GM23248 (cell line): ENCODE measurements around the gene AAK1. TPM values are rescaled to one million over a fixed set of nuclear protein-coding genes. Genes with fewer than 3 reads are reported as not detected.

Experiments
- DNase-seq: peaks from one replicate; pipeline ENCODE4 v3.0.0-alpha.2; 2015
- H2AFZ ChIP-seq: fragments of 200-600 bp; sonication (generic); 2 replicates; pipeline ENCODE4 v1.6.1; 2016; ENCODE audit warnings: antibody characterized with exemption
- H3F3A ChIP-seq: fragments of 200-600 bp; sonication (generic); 2 replicates; pipeline ENCODE4 v1.6.1; 2016; ENCODE audit warnings: mild to moderate bottlenecking, antibody characterized with exemption, mixed run types; ENCODE audit not compliant: insufficient read depth
- H3K27ac ChIP-seq: fragments of 200-600 bp; sonication (generic); 2 replicates; pipeline ENCODE4 v1.5.1; 2016; ENCODE audit warnings: mild to moderate bottlenecking
- H3K27me3 ChIP-seq: fragments of 200-600 bp; sonication (generic); replicated peaks from 2 replicates; pipeline ENCODE4 v1.6.1; 2016; ENCODE audit warnings: mild to moderate bottlenecking; ENCODE audit not compliant: insufficient read depth
- H3K36me3 ChIP-seq: fragments of 200-600 bp; sonication (generic); 2 replicates; pipeline ENCODE4 v1.6.1; 2016; ENCODE audit warnings: low read depth, mild to moderate bottlenecking
- H3K4me1 ChIP-seq: fragments of 200-600 bp; sonication (generic); 2 replicates; pipeline ENCODE4 v1.6.1; 2016; ENCODE audit warnings: mild to moderate bottlenecking; ENCODE audit not compliant: insufficient read depth
- H3K4me2 ChIP-seq: fragments of 200-600 bp; sonication (generic); one replicate; pipeline ENCODE4 v1.6.1; 2016; ENCODE audit warnings: mild to moderate bottlenecking; ENCODE audit not compliant: unreplicated experiment
- H3K4me3 ChIP-seq: fragments of 200-600 bp; sonication (generic); 2 replicates; pipeline ENCODE4 v1.5.1; 2016; ENCODE audit warnings: mild to moderate bottlenecking
- H3K79me2 ChIP-seq: fragments of 200-600 bp; sonication (generic); 2 replicates; pipeline ENCODE4 v1.6.1; 2016; ENCODE audit warnings: mild to moderate bottlenecking; ENCODE audit not compliant: insufficient read depth
- H3K9ac ChIP-seq: fragments of 200-600 bp; sonication (generic); 2 replicates; pipeline ENCODE4 v1.6.1; 2016; ENCODE audit warnings: mild to moderate bottlenecking
- H3K9me2 ChIP-seq: fragments of 200-600 bp; sonication (generic); 2 replicates; pipeline ENCODE4 v1.6.1; 2016; ENCODE audit warnings: mixed run types, mild to moderate bottlenecking, moderate library complexity; ENCODE audit not compliant: insufficient read depth
- H3K9me3 ChIP-seq: fragments of 200-600 bp; sonication (generic); one replicate; pipeline ENCODE4 v1.6.1; 2017; ENCODE audit warnings: low read depth
- H4K20me1 ChIP-seq: fragments of 200-600 bp; sonication (generic); 2 replicates; pipeline ENCODE4 v1.6.0; 2016; ENCODE audit not compliant: insufficient read depth
- EZH2 ChIP-seq: fragments of 200-600 bp; sonication (generic); IDR thresholded peaks from 2 replicates; pipeline ENCODE4 v1.6.1; 2018; ENCODE audit warnings: antibody characterized with exemption, mild to moderate bottlenecking; ENCODE audit not compliant: insufficient read depth, poor library complexity, severe bottlenecking
- EZH2phosphoT487 ChIP-seq: fragments of 200-600 bp; sonication (generic); IDR thresholded peaks from 2 replicates; pipeline ENCODE4 v1.6.1; 2018; ENCODE audit warnings: antibody characterized with exemption, moderate library complexity, mild to moderate bottlenecking, low read depth; ENCODE audit not compliant: insufficient read depth
- WGBS, 2 experiments: methylation state at CpG; one replicate each; pipeline ENCODE4 v1.1.6; 2015 to 2017; ENCODE audit warnings: low lambda C conversion rate in 2 of 2, low coverage in 1 of 2; ENCODE audit errors: missing lambda C conversion rate in 2 of 2; 5-methylcytosine and 5-hydroxymethylcytosine counted together
- in situ Hi-C: fragments of 300-500 bp; cut with MboI; formaldehyde crosslinking; loops from 2 replicates; pipeline ENCODE4 v1.15.0; 2020
- polyA plus RNA-seq: library from polyadenylated mRNA; unstranded; fragments of >200 nt; fragmentation: Nextera tagmentation; extraction: Ambion mirVana; gene quantifications from 2 replicates; pipeline ENCODE4 v1.2.1, GENCODE V29; 2016
- total RNA-seq: library from RNA; depleted of rRNA; stranded (reverse); fragments of >200 nt; shearing (Covaris generic); gene quantifications from 2 replicates; pipeline ENCODE4 v1.2.3, GENCODE V29; 2014; rRNA removed

Gene AAK1
- total RNA-seq (41.2 and 68.3 TPM in 2 replicates), polyA plus RNA-seq (38.5 and 50.7 TPM in 2 replicates)

DNA sequence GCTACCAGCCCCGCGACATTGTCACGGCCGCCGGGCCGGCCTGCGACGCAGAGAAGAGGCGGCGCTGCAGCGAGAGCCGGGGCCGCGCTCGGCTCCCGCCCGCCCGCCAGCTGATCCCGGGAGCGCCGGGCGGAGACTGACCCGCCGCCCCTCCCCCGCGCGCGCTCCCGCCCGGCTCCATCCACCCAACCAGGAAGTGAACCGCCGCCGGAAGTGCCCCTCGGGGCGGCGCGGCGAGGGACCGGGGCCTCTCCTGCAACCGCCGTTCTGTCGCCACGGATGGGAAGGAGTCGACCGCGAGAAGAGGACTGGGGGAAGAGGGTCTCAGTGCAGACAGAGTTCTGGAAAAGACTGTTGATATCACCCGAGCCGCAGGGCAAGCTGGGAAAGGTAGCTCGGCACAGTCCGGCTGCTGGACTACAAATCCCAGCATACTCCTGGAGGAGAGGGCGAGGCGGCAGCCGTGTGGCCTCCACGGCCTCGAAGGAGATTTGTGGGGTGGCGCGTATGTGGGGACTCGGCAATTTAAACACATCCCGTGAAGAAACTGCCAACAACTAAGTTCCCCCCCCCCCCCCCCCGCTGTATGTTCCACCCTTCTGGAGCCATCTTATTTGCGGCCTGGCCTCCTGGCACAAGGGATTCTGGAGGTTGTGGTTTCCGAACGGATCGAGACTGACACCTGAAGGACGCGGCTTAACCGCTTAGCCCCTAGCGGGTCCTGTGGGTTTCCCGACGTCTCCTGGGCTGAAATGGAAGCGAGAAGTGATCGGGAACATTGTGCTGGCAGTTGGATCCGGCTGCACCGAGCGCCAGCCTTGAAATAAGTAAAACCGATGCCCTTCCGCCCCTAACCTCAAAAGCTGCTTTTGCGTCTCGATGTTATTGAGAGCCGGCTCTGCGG lies at the start of gene AAK1:
Gene AAK1, minus strand, starts transcription at position 138 of the 904 bp plus-strand sequence. CDS start 699 bp downstream, outside the sequence.
- H3K79me2 ChIP-seq: peaks cover 56% of the 10 kb centered on the region
- H3K4me3 ChIP-seq: peak within 1 kb of the TSS; percentile 93
- peaks cover 24% of the 10 kb centered on the region for H3K4me1 ChIP-seq
- peak within 1 kb of the TSS; percentile 98 for H2AFZ ChIP-seq
- no peaks in the 10 kb centered on the region for H3K27me3 ChIP-seq
- no peaks in the 10 kb centered on the region for H3K9me2 ChIP-seq
- H3F3A ChIP-seq: peaks cover 21% of the 10 kb centered on the region
- H3K27ac ChIP-seq: peak within 1 kb of the TSS; percentile 98
- TF ChIP-seq EZH2phosphoT487: no peak
- TF ChIP-seq EZH2: no peak
- no peaks in the 10 kb centered on the region for H3K36me3 ChIP-seq
- no peaks in the 10 kb centered on the region for H4K20me1 ChIP-seq
- no peaks in the 10 kb centered on the region for H3K9me3 ChIP-seq
- peak within 1 kb of the TSS; percentile 98 for H3K9ac ChIP-seq
- H3K4me2 ChIP-seq: peak within 1 kb of the TSS; percentile 99
- DNase-seq: peak; percentile 93
- in situ Hi-C loops: no loop called here
- WGBS, 2 experiments: 1 to 2% methylated on average over 53 to 66 of the region's 81 CpGs

DNA sequence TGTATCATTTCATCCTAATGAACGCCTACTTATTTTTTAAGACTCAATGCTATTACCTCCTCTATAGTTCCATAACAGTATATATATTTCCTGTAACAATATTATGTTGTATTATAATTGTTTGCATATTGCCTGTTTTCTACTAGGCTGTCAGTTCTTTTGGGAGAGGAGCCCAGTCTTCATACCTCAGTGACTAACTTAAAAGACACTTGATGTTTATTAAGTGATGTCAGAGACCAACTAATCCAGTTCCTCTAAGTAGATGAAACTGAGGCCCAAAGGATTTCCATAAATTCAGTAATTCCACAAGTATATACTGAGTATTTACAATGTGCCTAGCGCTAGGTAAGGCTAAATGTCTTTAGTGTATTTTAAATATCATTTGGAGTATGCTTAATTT lies 48.9 kb upstream of the AAK1 start:
- Histone ChIP-seq H3K9me2 (no peaks in the 10 kb centered on the region), H3F3A (peaks cover 24% of the 10 kb centered on the region), H2AFZ (no peak overlapping the region), H3K27me3 (no peaks in the 10 kb centered on the region), H3K4me1 (peaks cover 32% of the 10 kb centered on the region), H3K27ac (no peak overlapping the region), H3K79me2 (no peaks in the 10 kb centered on the region), H3K9ac (no peak overlapping the region), H3K9me3 (no peaks in the 10 kb centered on the region), H3K36me3 (no peaks in the 10 kb centered on the region), H3K4me2 (peak overlapping the region; percentile 9), H4K20me1 (no peaks in the 10 kb centered on the region), H3K4me3 (no peak overlapping the region)
- 84 to 86% methylated on average over 2 of the region's 2 CpGs for WGBS, 2 experiments
- TF ChIP-seq EZH2 (no peak), EZH2phosphoT487 (no peak)
- DNase-seq: peak; percentile 82
- in situ Hi-C loops: no loop called here

DNA sequence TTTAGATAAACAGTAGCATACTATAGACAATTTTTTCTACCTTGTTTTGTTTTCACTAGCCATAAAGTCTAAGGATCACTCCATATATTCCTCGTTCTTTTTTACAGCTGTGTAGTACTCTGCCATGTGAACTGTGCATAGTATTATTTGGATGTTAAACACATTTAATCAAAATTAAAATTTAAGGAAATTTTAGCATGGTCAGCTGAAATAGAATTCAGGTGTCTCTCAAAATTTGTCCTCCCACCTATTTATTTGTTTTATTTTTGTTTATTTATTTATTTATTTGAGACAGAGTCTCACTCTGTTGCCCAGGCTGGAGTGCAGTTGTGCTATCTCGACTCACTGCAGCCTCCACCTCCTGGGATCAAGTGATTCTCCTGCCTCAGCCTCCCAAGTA lies 46.4 kb upstream of the AAK1 start:
- Histone ChIP-seq H3K4me3 (no peak overlapping the region), H3F3A (peaks cover 19% of the 10 kb centered on the region), H3K36me3 (no peaks in the 10 kb centered on the region), H3K9me3 (no peaks in the 10 kb centered on the region), H2AFZ (no peak overlapping the region), H3K4me1 (peaks cover 28% of the 10 kb centered on the region), H3K27me3 (no peaks in the 10 kb centered on the region), H3K27ac (no peak overlapping the region), H3K79me2 (no peaks in the 10 kb centered on the region), H3K9me2 (no peaks in the 10 kb centered on the region), H3K9ac (no peak overlapping the region), H3K4me2 (no peak overlapping the region), H4K20me1 (no peaks in the 10 kb centered on the region)
- TF ChIP-seq EZH2 (no peak), EZH2phosphoT487 (no peak)
- in situ Hi-C loops: no loop called here
- no peak for DNase-seq
- whole genome bisulfite sequencing, 2 experiments: 85 to 91% methylated on average over 2 of the region's 2 CpGs

DNA sequence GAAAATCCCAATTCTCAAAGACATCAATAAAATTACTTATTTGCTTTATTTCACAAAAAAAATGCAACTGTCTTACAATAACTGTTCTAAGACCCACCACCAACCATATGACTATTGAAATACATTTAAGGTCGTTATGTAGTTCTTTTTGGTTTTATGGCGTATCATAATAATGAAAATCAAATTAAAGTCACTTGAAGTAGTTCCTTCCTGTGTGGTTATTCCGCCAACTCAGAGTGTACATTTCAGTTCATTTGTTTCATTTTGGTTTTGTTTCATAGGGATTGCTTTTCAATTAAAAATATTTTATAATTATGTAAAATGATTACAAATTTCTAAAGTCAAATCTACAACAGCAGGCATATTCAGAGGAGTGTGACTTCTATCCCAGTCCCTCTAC lies 45.9 kb upstream of the AAK1 start:
- H3K4me1 ChIP-seq: peaks cover 25% of the 10 kb centered on the region
- no peaks in the 10 kb centered on the region for H3K36me3 ChIP-seq
- DNase-seq: no peak
- H2AFZ ChIP-seq: no peak overlapping the region
- no peak overlapping the region for H3K27ac ChIP-seq
- whole genome bisulfite sequencing, 2 experiments: 81 to 87% methylated on average over 3 of the region's 3 CpGs
- in situ Hi-C loops: no loop called here
- no peaks in the 10 kb centered on the region for H3K9me2 ChIP-seq
- no peak overlapping the region for H3K9ac ChIP-seq
- H3K4me2 ChIP-seq: no peak overlapping the region
- H3K27me3 ChIP-seq: no peaks in the 10 kb centered on the region
- no peak overlapping the region for H3K4me3 ChIP-seq
- no peaks in the 10 kb centered on the region for H3K79me2 ChIP-seq
- no peaks in the 10 kb centered on the region for H4K20me1 ChIP-seq
- H3F3A ChIP-seq: peaks cover 20% of the 10 kb centered on the region
- no peak for TF ChIP-seq EZH2
- TF ChIP-seq EZH2phosphoT487: no peak
- no peaks in the 10 kb centered on the region for H3K9me3 ChIP-seq
